Daoy (cell line): ENCODE data around the gene ADAMTS2. TPM values are rescaled to one million over a fixed set of nuclear protein-coding genes. Genes with fewer than 3 reads are reported as not detected.
A peak's percentile ranks its signal among the peaks of the same experiment; 100 is the strongest.

Experiments used
- DNase-seq: peaks from one replicate; pipeline ENCODE4 v3.0.0-alpha.2; 2015; ENCODE audit warnings: low read depth
- total RNA-seq: library from RNA; depleted of rRNA; stranded (reverse); fragments of >200 nt; shearing (Covaris generic); gene quantifications from 2 replicates; pipeline ENCODE4 v1.2.3, GENCODE V29; 2014

ADAMTS2 gene
- total RNA-seq, 1 experiment from 2014 or later, result 0.46 TPM

- peak; percentile 0 for DNase-seq
Measured at GRCh38 chr5:179371681-179372680, 26.7 kb upstream of the ADAMTS2 start.

- DNase-seq, result no peak
Measured at GRCh38 chr5:179371121-179371510, 25.9 kb upstream of the ADAMTS2 start.

GRCh38 chr5:179370490-179371120 lies 25.3 kb upstream of the ADAMTS2 start:
- no peak for DNase-seq

GRCh38 chr5:179369530-179369884 lies 24.2 kb upstream of the ADAMTS2 start:
- no peak for DNase-seq

GRCh38 chr5:179368806-179369529 lies 23.7 kb upstream of the ADAMTS2 start:
- DNase-seq, result no peak

GRCh38 chr5:179368126-179368805 lies 23.0 kb upstream of the ADAMTS2 start:
- no peak for DNase-seq

GRCh38 chr5:179367491-179367890 lies 22.2 kb upstream of the ADAMTS2 start:
- no peak for DNase-seq

GRCh38 chr5:179362355-179362754 lies 17.1 kb upstream of the ADAMTS2 start:
- no peak for DNase-seq

- DNase-seq, result no peak
Measured at GRCh38 chr5:179361037-179361603, 15.9 kb upstream of the ADAMTS2 start.

GRCh38 chr5:179357031-179357430 lies 11.8 kb upstream of the ADAMTS2 start:
- DNase-seq, result no peak

- no peak for DNase-seq
Measured at GRCh38 chr5:179355976-179356974, 11.0 kb upstream of the ADAMTS2 start.

- DNase-seq, result no peak
Measured at GRCh38 chr5:179354305-179354882, 9.1 kb upstream of the ADAMTS2 start.

GRCh38 chr5:179348843-179349242 lies 3.6 kb upstream of the ADAMTS2 start:
- DNase-seq, result no peak

- no peak for DNase-seq
Measured at GRCh38 chr5:179348011-179348530, 2.8 kb upstream of the ADAMTS2 start.

- DNase-seq, result no peak
Measured at GRCh38 chr5:179347581-179347980, 2.3 kb upstream of the ADAMTS2 start.

GRCh38 chr5:179346875-179347274 lies 1.6 kb upstream of the ADAMTS2 start:
- no peak for DNase-seq

- DNase-seq, result no peak
Measured at GRCh38 chr5:179346401-179346800, 1.1 kb upstream of the ADAMTS2 start.

GRCh38 chr5:179345183-179345432 lies 153 bp downstream of the ADAMTS2 start:
- DNase-seq, result no peak

GRCh38 chr5:179344431-179345182 lies 654 bp downstream of the ADAMTS2 start:
- DNase-seq, result no peak
